Trophoblast cell (in vitro differentiated cells and primary cell): Measurements from ENCODE around the gene DCT.

ENCODE experiments used
- DNase-seq, 2 donors: peaks; one replicate each; pipeline ENCODE4 v3.0.0-alpha.2; 2016
- H2AFZ ChIP-seq: 2 replicates; pipeline ENCODE4 v1.6.1; 2013; ENCODE audit warnings: low read length, moderate library complexity, mild to moderate bottlenecking; ENCODE audit not compliant: insufficient read depth, poor library complexity
- H2AK5ac ChIP-seq: 2 replicates; pipeline ENCODE4 v1.6.1; 2013; ENCODE audit warnings: mild to moderate bottlenecking, low read length
- H2BK120ac ChIP-seq: 2 replicates; pipeline ENCODE4 v1.6.1; 2013; ENCODE audit warnings: low read length, mild to moderate bottlenecking, moderate library complexity; ENCODE audit not compliant: insufficient read depth, poor library complexity
- H2BK12ac ChIP-seq: 2 replicates; pipeline ENCODE4 v1.6.1; 2013; ENCODE audit warnings: mild to moderate bottlenecking, low read length, moderate library complexity
- H2BK5ac ChIP-seq: 2 replicates; pipeline ENCODE4 v1.6.1; 2013; ENCODE audit warnings: low read length, low read depth, moderate library complexity, mild to moderate bottlenecking; ENCODE audit not compliant: poor library complexity
- H3K14ac ChIP-seq: 2 replicates; pipeline ENCODE4 v1.6.1; 2013; ENCODE audit warnings: mild to moderate bottlenecking, low read length
- H3K18ac ChIP-seq: 2 replicates; pipeline ENCODE4 v1.6.1; 2013; ENCODE audit warnings: mild to moderate bottlenecking, low read length
- H3K23ac ChIP-seq: 2 replicates; pipeline ENCODE4 v1.6.1; 2013; ENCODE audit warnings: low read length
- H3K27ac ChIP-seq: 2 replicates; pipeline ENCODE4 v1.5.1; 2013; ENCODE audit warnings: low read depth, mild to moderate bottlenecking, inconsistent platforms, low read length, moderate library complexity
- H3K27me3 ChIP-seq: 2 replicates; pipeline ENCODE4 v1.6.1; 2013; ENCODE audit warnings: inconsistent platforms, mild to moderate bottlenecking, low read length, moderate library complexity; ENCODE audit not compliant: insufficient read depth
- H3K36me3 ChIP-seq, 2 experiments: 1 replicate in 1 of 2; 2 replicates in 1 of 2; pipeline ENCODE4 v1.6.1; 2013; ENCODE audit warnings: low read length in 2 of 2, mild to moderate bottlenecking in 2 of 2, moderate library complexity in 1 of 2; ENCODE audit not compliant: insufficient read depth in 2 of 2, control insufficient read depth in 1 of 2
- H3K4ac ChIP-seq: 2 replicates; pipeline ENCODE4 v1.6.1; 2013; ENCODE audit warnings: low read depth, mild to moderate bottlenecking, low read length, moderate library complexity
- H3K4me1 ChIP-seq, 2 experiments: 1 replicate in 1 of 2; 2 replicates in 1 of 2; pipeline ENCODE4 v1.6.1; 2013; ENCODE audit warnings: low read length in 2 of 2, mild to moderate bottlenecking in 2 of 2, moderate library complexity in 1 of 2; ENCODE audit not compliant: insufficient read depth in 2 of 2, control insufficient read depth in 1 of 2
- H3K4me2 ChIP-seq: 2 replicates; pipeline ENCODE4 v1.6.1; 2013; ENCODE audit warnings: inconsistent platforms, mild to moderate bottlenecking, low read length, moderate library complexity
- H3K4me3 ChIP-seq: 2 replicates; pipeline ENCODE4 v1.5.1; 2013; ENCODE audit warnings: mild to moderate bottlenecking, low read depth, low read length, inconsistent platforms
- H3K79me1 ChIP-seq: one replicate; pipeline ENCODE4 v1.6.1; 2013; ENCODE audit warnings: low read length
- H3K79me2 ChIP-seq: 2 replicates; pipeline ENCODE4 v1.6.1; 2013; ENCODE audit warnings: low read length, mild to moderate bottlenecking; ENCODE audit not compliant: control insufficient read depth, insufficient read depth, poor library complexity
- H3K9ac ChIP-seq: 2 replicates; pipeline ENCODE4 v1.6.1; 2013; ENCODE audit warnings: mild to moderate bottlenecking, low read length
- H3K9me3 ChIP-seq: 2 replicates; pipeline ENCODE4 v1.6.1; 2013; ENCODE audit warnings: low read depth, mild to moderate bottlenecking, control low read depth, inconsistent platforms, low read length; ENCODE audit not compliant: insufficient read depth
- H4K12ac ChIP-seq: 2 replicates; pipeline ENCODE4 v1.6.1; 2013; ENCODE audit warnings: low read depth, mild to moderate bottlenecking, low read length, moderate library complexity
- H4K8ac ChIP-seq: 2 replicates; pipeline ENCODE4 v1.6.1; 2013; ENCODE audit warnings: low read depth, mild to moderate bottlenecking, low read length, moderate library complexity
- H4K91ac ChIP-seq: one replicate; pipeline ENCODE4 v1.6.1; 2013; ENCODE audit warnings: low read depth, mild to moderate bottlenecking, low read length, moderate library complexity
- WGBS: extraction: QIAGEN DNeasy Blood & Tissue Kit; methylation state at CpG from one replicate; pipeline ENCODE4 v1.1.7; 2013; ENCODE audit warnings: missing lambda C conversion rate; ENCODE audit not compliant: insufficient read length, insufficient coverage; ENCODE audit errors: extremely low coverage; 5-methylcytosine and 5-hydroxymethylcytosine counted together

DCT gene

DNA sequence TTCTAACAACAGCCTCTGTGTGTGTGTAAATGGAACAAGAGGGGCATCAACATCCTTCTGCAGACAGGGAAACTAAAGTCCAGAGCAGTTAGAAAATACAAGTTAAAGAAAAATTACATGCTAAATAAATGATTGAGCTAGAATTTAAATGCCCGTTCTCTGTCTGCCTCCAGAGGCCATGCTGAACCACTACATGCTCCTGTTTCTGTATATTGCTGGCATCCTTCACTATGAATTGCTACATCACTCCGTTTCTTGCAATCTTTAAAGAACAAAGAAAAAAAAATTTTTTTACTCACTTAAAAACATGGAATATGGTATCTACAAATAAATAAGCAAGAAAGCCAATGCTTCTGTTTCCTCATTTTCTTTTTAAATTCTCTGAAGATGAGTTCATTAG, 47.9 kb downstream of the DCT start:
- Histone ChIP-seq H4K91ac (no peak overlapping the region), H3K9me3 (no peaks in the 10 kb centered on the region), H3K27me3 (no peaks in the 10 kb centered on the region), H3K4ac (no peak overlapping the region), H3K23ac (no peak overlapping the region), H2AFZ (no peak overlapping the region), H3K4me2 (no peak overlapping the region), H4K8ac (no peak overlapping the region), H3K18ac (no peak overlapping the region), H3K9ac (no peak overlapping the region), H3K36me3 (no peaks in the 10 kb centered on the region), H3K14ac (no peak overlapping the region), H3K27ac (no peak overlapping the region), H4K12ac (no peak overlapping the region), H2AK5ac (no peak overlapping the region), H2BK5ac (no peak overlapping the region), H3K4me3 (no peak overlapping the region), H2BK12ac (no peak overlapping the region), H3K79me2 (no peaks in the 10 kb centered on the region), H3K79me1 (no peaks in the 10 kb centered on the region), H2BK120ac (no peak overlapping the region), H3K4me1 (no peaks in the 10 kb centered on the region)
- WGBS, result no CpG with 5 or more reads among the region's 2 CpGs
- no peak for DNase-seq

DNA sequence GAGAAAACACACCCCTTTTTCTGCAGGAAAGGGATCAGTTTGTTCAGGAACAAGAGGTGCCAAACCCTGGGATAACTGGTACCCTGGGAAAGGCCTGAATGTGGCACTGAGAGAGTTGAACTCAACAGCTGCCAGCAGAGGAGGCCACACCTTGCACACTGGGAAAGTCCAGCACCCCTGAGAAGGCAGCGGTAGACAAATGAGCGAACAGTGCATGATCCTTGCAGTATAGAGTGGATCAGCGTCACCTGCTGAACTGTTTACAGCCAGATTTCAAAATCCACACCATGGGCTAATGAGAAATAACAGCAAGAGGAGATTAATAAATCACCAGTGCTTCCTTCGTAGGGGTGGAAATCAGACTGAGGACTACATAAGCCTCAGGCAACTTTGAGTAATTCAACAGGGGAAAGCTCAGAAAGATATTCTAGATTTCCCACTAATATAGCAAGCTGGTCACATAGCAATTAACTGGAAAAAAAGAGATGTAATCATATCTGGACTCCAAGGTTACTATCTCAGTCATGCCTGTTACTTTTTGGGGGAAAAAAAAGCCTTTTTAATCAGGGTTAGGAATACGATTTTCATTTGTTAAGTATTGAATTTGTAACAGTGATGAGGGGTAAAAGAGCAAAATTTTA, 52.0 kb downstream of the DCT start:
- Histone ChIP-seq H3K36me3 (peaks cover 0 to 2% of the 10 kb centered on the region in 2 experiments), H3K27me3 (no peaks in the 10 kb centered on the region), H3K79me2 (no peaks in the 10 kb centered on the region), H3K4ac (no peak overlapping the region), H3K14ac (no peak overlapping the region), H3K79me1 (no peaks in the 10 kb centered on the region), H2BK5ac (no peak overlapping the region), H3K18ac (no peak overlapping the region), H3K9me3 (no peaks in the 10 kb centered on the region), H3K4me1 (no peaks in the 10 kb centered on the region), H2BK120ac (no peak overlapping the region), H3K23ac (no peak overlapping the region), H3K4me2 (no peak overlapping the region), H4K8ac (no peak overlapping the region), H3K27ac (no peak overlapping the region), H3K4me3 (no peak overlapping the region), H2BK12ac (no peak overlapping the region), H2AFZ (no peak overlapping the region), H2AK5ac (no peak overlapping the region), H4K12ac (no peak overlapping the region), H3K9ac (no peak overlapping the region), H4K91ac (no peak overlapping the region)
- no peak for DNase-seq
- no CpG with 5 or more reads among the region's 5 CpGs for WGBS

DNA sequence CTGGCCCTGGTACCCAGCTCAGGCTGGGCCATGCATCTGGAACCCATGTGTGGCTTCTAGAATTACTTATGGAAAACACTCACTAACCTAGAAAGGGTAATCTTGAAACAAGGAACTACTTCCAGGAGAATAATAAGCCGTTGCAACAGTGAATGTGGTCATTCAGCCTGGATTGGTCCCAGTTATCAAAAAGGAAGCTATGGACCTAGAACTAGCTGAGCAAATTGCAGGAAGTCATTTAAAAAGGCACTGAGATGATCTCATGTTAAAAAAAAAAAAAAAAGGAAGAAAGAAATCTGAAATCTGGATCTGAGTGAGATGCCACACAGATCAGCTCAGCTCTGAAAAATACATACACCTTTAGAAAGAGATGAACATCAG, 59.6 kb downstream of the DCT start:
- no CpG with 5 or more reads among the region's 1 CpG for WGBS
- no peak overlapping the region for H2BK5ac ChIP-seq
- H3K27ac ChIP-seq, result no peak overlapping the region
- no peak overlapping the region for H3K9ac ChIP-seq
- H3K4ac ChIP-seq, result no peak overlapping the region
- H3K9me3 ChIP-seq, result peaks cover 2% of the 10 kb centered on the region
- H3K4me3 ChIP-seq, result no peak overlapping the region
- DNase-seq, result no peak
- no peak overlapping the region for H2BK120ac ChIP-seq
- no peaks in the 10 kb centered on the region for H3K79me2 ChIP-seq
- no peaks in the 10 kb centered on the region for H3K79me1 ChIP-seq
- no peak overlapping the region for H2BK12ac ChIP-seq
- no peak overlapping the region for H2AFZ ChIP-seq
- H3K18ac ChIP-seq, result no peak overlapping the region
- no peak overlapping the region for H3K14ac ChIP-seq
- no peaks in the 10 kb centered on the region for H3K27me3 ChIP-seq
- peaks cover 0 to under 1% of the 10 kb centered on the region in 2 experiments for H3K36me3 ChIP-seq
- H2AK5ac ChIP-seq, result no peak overlapping the region
- H3K4me1 ChIP-seq, result no peaks in the 10 kb centered on the region
- H3K4me2 ChIP-seq, result no peak overlapping the region
- H3K23ac ChIP-seq, result no peak overlapping the region
- H4K91ac ChIP-seq, result no peak overlapping the region
- no peak overlapping the region for H4K8ac ChIP-seq
- no peak overlapping the region for H4K12ac ChIP-seq

DNA sequence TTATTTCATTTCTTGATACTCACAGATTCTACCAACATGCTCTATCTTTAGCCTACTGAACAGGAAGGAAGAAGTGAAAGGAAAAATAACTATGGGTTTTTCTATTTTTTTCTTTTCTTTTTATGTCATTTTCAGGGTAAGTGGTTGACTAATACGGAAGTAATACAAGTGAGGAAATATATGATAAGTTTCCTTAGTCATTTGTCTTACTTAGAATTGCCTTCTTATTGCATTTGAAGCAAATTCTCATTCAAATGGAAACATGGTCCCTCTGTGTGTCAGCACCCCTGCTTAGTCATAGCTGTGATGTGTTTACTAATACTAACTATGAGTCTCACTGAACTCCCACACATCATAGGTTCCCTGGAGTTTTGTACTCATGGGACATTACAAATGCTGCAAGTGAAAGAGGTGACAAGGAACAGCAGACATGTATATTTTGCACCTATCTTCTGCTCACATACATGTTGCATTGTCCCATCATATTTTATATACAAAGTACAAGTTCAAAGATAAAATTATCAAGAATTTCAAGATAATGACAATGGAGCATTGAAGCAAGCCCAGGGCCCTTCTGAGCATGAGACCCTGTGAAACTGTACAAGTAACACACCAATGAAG, 60.1 kb downstream of the DCT start:
- no peak overlapping the region for H2AK5ac ChIP-seq
- H2BK5ac ChIP-seq, result no peak overlapping the region
- H4K8ac ChIP-seq, result no peak overlapping the region
- no peak overlapping the region for H2BK12ac ChIP-seq
- peaks cover 2% of the 10 kb centered on the region for H3K9me3 ChIP-seq
- no peak overlapping the region for H3K27ac ChIP-seq
- H3K27me3 ChIP-seq, result no peaks in the 10 kb centered on the region
- no peak overlapping the region for H4K12ac ChIP-seq
- H3K79me2 ChIP-seq, result no peaks in the 10 kb centered on the region
- no peak overlapping the region for H3K23ac ChIP-seq
- no CpG with 5 or more reads among the region's 1 CpG for WGBS
- H2AFZ ChIP-seq, result no peak overlapping the region
- H2BK120ac ChIP-seq, result no peak overlapping the region
- DNase-seq, result no peak
- no peak overlapping the region for H3K4me3 ChIP-seq
- H3K9ac ChIP-seq, result no peak overlapping the region
- no peak overlapping the region for H3K14ac ChIP-seq
- H3K79me1 ChIP-seq, result no peaks in the 10 kb centered on the region
- no peaks in the 10 kb centered on the region for H3K36me3 ChIP-seq
- no peak overlapping the region for H3K4ac ChIP-seq
- H3K4me1 ChIP-seq, result no peaks in the 10 kb centered on the region
- H4K91ac ChIP-seq, result no peak overlapping the region
- H3K4me2 ChIP-seq, result no peak overlapping the region
- no peak overlapping the region for H3K18ac ChIP-seq
